Regular cardiac myocyte (primary cell): ENCODE data around the gene CX3CR1. TPM values are rescaled to one million over a fixed set of nuclear protein-coding genes. Genes with fewer than 3 reads are reported as not detected.

Experiments used
- total RNA-seq: library from RNA; depleted of rRNA; stranded (reverse); fragments of >200 nt; gene quantifications from 2 replicates; pipeline ENCODE4 v1.2.3, GENCODE V29; 2014

The CX3CR1 gene
- total RNA-seq, result under 0.01 TPM in 1 of 2 replicates, not detected in the other

GRCh38 chr3:39279745-39280517 lies at the start of gene CX3CR1:
Gene CX3CR1, minus strand, starts transcription at chr3:39280036. Its CDS starts 13,527 bp downstream, at chr3:39266509.

GRCh38 chr3:39329493-39329892 lies 49.7 kb upstream of the CX3CR1 start, which contains the start of gene CCR8:
Gene CCR8, plus strand, starts transcription at chr3:39329709. Its CDS starts 2,623 bp downstream, at chr3:39332332.

Other genes starting within 250 kb of the CX3CR1 start
- under 0.01 TPM in 1 of 2 replicates, not detected in the other for gene SCN11A, start 228.1 kb downstream of the CX3CR1 start, total RNA-seq
- 33.5 and 42.8 TPM in 2 replicates for gene WDR48, start 228.0 kb downstream of the CX3CR1 start, total RNA-seq
- 27.3 and 30.1 TPM in 2 replicates for gene GORASP1, start 172.4 kb downstream of the CX3CR1 start, total RNA-seq
- gene TTC21A, start 172.4 kb downstream of the CX3CR1 start, total RNA-seq, result 0.58 and 2.8 TPM in 2 replicates
- 14.7 and 24.0 TPM in 2 replicates for gene CSRNP1, start 126.4 kb downstream of the CX3CR1 start, total RNA-seq
- under 0.01 TPM in 1 of 2 replicates, not detected in the other for gene XIRP1, start 87.4 kb downstream of the CX3CR1 start, total RNA-seq
- not detected in 2 replicates for gene CCR8, start 49.7 kb upstream of the CX3CR1 start, total RNA-seq
- gene SLC25A38, start 103.3 kb upstream of the CX3CR1 start, total RNA-seq, result 18.4 and 22.3 TPM in 2 replicates
- gene RPSA, start 126.7 kb upstream of the CX3CR1 start, total RNA-seq, result 1,030 and 1,387 TPM in 2 replicates
- gene MOBP, start 187.6 kb upstream of the CX3CR1 start, total RNA-seq, result under 0.01 TPM in 1 of 2 replicates, not detected in the other